Keratinocyte (primary cell): ENCODE results near the gene TAF10. TPM values are rescaled to one million over a fixed set of nuclear protein-coding genes. Genes with fewer than 3 reads are reported as not detected.

Experiments
- DNase-seq: peaks from one replicate; pipeline ENCODE4 v3.0.0-alpha.2; 2011; ENCODE audit warnings: low read depth, missing footprints, low spot score
- FAIRE-seq: peaks from 2 replicates; lab custom pipeline; 2011; peaks lifted over from hg19 to GRCh38; lab: Jason Lieb, UNC
- H2AFZ ChIP-seq: 2 replicates; pipeline ENCODE4 v1.6.0; 2012; ENCODE audit warnings: low read length, control low read depth, inconsistent platforms; ENCODE audit not compliant: control insufficient read depth
- H3K27ac ChIP-seq: 2 replicates; pipeline ENCODE4 v1.5.1; 2011; ENCODE audit warnings: low read length; ENCODE audit not compliant: control insufficient read depth, insufficient read depth
- H3K27me3 ChIP-seq: 3 replicates; pipeline ENCODE4 v1.6.0; 2011; ENCODE audit warnings: low read length; ENCODE audit not compliant: control insufficient read depth, insufficient read depth; ENCODE audit errors: extremely low read depth
- H3K36me3 ChIP-seq, 2 experiments: 2 replicates in 1 of 2; 3 replicates in 1 of 2; pipeline ENCODE4 v1.5.1; 2011; ENCODE audit warnings: low read length in 2 of 2, mild to moderate bottlenecking in 1 of 2; ENCODE audit not compliant: control insufficient read depth in 2 of 2, insufficient read depth in 2 of 2; ENCODE audit errors: extremely low read depth in 1 of 2
- H3K4me1 ChIP-seq: 3 replicates; pipeline ENCODE4 v1.5.1; 2011; ENCODE audit warnings: low read length; ENCODE audit not compliant: control insufficient read depth, insufficient read depth; ENCODE audit errors: extremely low read depth
- H3K4me2 ChIP-seq: 3 replicates; pipeline ENCODE4 v1.6.0; 2011; ENCODE audit warnings: low read depth, low read length; ENCODE audit not compliant: control insufficient read depth, insufficient read depth; ENCODE audit errors: extremely low read depth
- H3K4me3 ChIP-seq, 3 experiments: fragments of 200-600 bp in 1 of 3; sonication (generic) in 1 of 3; 2 replicates in 2 of 3; 3 replicates in 1 of 3; pipeline ENCODE4 v1.5.1; 2011 to 2016; ENCODE audit warnings: low read length in 3 of 3, mild to moderate bottlenecking in 3 of 3, control low read depth in 2 of 3, inconsistent platforms in 1 of 3, low read depth in 1 of 3, mixed read lengths in 1 of 3, mixed run types in 1 of 3, moderate library complexity in 1 of 3; ENCODE audit not compliant: control insufficient read depth in 2 of 3, insufficient read depth in 2 of 3; ENCODE audit errors: extremely low read depth in 1 of 3
- H3K79me2 ChIP-seq: 2 replicates; pipeline ENCODE4 v1.6.0; 2012; ENCODE audit warnings: low read length; ENCODE audit not compliant: control insufficient read depth, insufficient read depth
- H3K9ac ChIP-seq: 3 replicates; pipeline ENCODE4 v1.6.0; 2011; ENCODE audit warnings: low read length; ENCODE audit not compliant: control insufficient read depth, insufficient read depth; ENCODE audit errors: extremely low read depth
- H3K9me1 ChIP-seq: 3 replicates; pipeline ENCODE4 v1.6.0; 2011; ENCODE audit warnings: low read length; ENCODE audit not compliant: control insufficient read depth, insufficient read depth; ENCODE audit errors: extremely low read depth
- H3K9me3 ChIP-seq: 2 replicates; pipeline ENCODE4 v1.5.1; 2012; ENCODE audit warnings: low read depth, low read length; ENCODE audit not compliant: control insufficient read depth
- H4K20me1 ChIP-seq: 3 replicates; pipeline ENCODE4 v1.6.0; 2011; ENCODE audit warnings: low read length; ENCODE audit not compliant: control insufficient read depth, insufficient read depth; ENCODE audit errors: extremely low read depth
- EZH2 ChIP-seq: IDR thresholded peaks from one replicate; pipeline ENCODE4 v1.6.1; 2012; ENCODE audit warnings: inconsistent platforms, mild to moderate bottlenecking, low read length, moderate library complexity
- dilution Hi-C: fragments of 300-500 bp; cut with MboI; formaldehyde crosslinking; loops from one replicate; pipeline ENCODE4 v1.7.0; 2020; ENCODE audit warnings: low sequenced_read_pairs; ENCODE audit not compliant: extremely low pct_ligation_motif_present
- polyA plus RNA-seq, 5 experiments: library from polyadenylated mRNA; depleted of rRNA in 3 of 5; stranded (reverse) in 3 of 5; stranded (forward) in 1 of 5; unstranded in 1 of 5; fragments of >200 nt; gene quantifications; 1 replicate in 1 of 5; 2 replicates in 3 of 5; 3 replicates in 1 of 5; pipeline versions ENCODE4 v1.2.1 to v1.2.3, GENCODE V29; 2011 to 2012; ENCODE audit warnings: missing spikeins in 2 of 5, low read depth in 1 of 5, low replicate concordance in 1 of 5
- TF ChIP-seq, protein P1 (sequence below), 3 experiments: IDR thresholded peaks in 1 of 3; conservative IDR thresholded peaks in 1 of 3; optimal IDR thresholded peaks in 1 of 3; 2 replicates in 2 of 3; 3 replicates in 1 of 3; pipeline versions ENCODE3 to v1.5.1; 2011; ENCODE audit warnings: low read length in 3 of 3, mild to moderate bottlenecking in 3 of 3, moderate library complexity in 2 of 3, control low read depth in 1 of 3, inconsistent platforms in 1 of 3; ENCODE audit not compliant: insufficient read depth in 2 of 3; ENCODE audit errors: extremely low read depth in 1 of 3

TAF10 gene
- polyA plus RNA-seq, 1 donor (not counting 4 experiments of a cell fraction or from before 2014, with no cell fraction given): 165 TPM

DNA sequence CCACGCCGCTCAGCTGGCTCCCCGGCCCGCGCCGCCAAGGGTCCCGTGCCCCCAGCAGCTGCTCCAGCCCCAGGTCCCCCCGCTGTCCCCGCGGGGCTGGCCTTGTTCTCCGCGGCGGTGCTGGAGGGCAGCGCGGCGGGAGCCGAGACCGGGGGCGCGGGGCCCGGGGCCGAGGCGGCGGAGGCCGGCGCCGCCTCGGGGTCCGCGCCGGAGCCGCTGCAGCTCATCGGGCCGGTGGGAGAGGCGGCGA lies 128 bp downstream of the TAF10 start:
- no peak for TF ChIP-seq EZH2
- TF ChIP-seq, protein P1, sequence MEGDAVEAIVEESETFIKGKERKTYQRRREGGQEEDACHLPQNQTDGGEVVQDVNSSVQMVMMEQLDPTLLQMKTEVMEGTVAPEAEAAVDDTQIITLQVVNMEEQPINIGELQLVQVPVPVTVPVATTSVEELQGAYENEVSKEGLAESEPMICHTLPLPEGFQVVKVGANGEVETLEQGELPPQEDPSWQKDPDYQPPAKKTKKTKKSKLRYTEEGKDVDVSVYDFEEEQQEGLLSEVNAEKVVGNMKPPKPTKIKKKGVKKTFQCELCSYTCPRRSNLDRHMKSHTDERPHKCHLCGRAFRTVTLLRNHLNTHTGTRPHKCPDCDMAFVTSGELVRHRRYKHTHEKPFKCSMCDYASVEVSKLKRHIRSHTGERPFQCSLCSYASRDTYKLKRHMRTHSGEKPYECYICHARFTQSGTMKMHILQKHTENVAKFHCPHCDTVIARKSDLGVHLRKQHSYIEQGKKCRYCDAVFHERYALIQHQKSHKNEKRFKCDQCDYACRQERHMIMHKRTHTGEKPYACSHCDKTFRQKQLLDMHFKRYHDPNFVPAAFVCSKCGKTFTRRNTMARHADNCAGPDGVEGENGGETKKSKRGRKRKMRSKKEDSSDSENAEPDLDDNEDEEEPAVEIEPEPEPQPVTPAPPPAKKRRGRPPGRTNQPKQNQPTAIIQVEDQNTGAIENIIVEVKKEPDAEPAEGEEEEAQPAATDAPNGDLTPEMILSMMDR (optimal IDR thresholded peaks at IDR 0.05 in 1 of 3, IDR thresholded peaks at IDR 0.05 in 1 of 3, conservative IDR thresholded peaks at IDR 0.05 in 1 of 3; ENCODE audit: extremely low read depth in 1 of 3, insufficient read depth in 2 of 3, low read length in 3 of 3): no peak
- peaks cover 29% of the 10 kb centered on the region for H3K79me2 ChIP-seq

DNA sequence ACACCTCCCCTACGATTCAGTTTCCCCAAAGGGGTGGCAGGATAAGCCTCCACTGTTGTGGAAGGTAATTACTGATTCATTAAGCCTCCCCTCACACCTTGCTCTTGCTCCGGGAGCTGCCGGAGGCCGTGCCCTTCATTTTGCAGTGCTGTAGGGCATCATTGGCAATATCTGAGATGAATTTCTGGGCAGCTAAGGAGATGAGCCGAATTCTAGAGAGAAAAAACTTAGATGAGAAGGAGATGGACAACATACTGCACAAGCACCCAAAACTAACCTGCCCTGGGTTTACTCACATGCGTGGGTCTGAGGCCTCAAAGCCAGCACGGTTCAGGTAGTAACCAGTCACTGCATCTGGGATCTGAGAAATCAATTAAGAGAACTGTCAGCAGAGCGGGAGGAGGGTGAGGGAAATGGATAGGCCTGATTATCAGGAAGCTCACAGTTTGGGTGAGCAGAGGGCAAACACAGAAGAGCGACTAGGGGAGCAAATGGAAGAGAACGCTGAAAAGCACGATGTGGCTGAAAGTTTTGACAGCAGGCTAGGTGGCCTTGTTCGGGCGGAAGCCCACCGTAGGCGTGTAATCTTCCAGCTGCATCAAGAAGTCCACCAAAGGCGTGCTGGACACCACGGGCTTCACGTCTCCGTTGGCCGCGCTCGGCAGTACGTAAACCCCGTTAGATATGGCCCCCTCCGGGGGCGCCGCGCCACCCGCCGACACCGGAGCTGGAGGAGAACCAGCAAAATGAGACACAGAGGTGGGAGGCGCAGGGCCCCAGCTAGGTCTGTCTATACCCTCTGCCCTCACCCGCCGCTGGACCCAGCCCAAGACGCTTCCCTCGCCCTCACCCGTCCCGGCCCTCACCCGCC lies 689 bp downstream of the TAF10 start:
- Histone ChIP-seq H3K4me2 (peak overlapping the region; percentile 81), H3K79me2 (peaks cover 34% of the 10 kb centered on the region), H3K27ac (peak overlapping the region; percentile 56), H2AFZ (no peak overlapping the region), H3K4me3 (peak overlapping the region; percentile 70 to 83 (median 73)), H3K4me1 (peaks cover 28% of the 10 kb centered on the region), H3K9me1 (no peaks in the 10 kb centered on the region), H3K36me3 (peaks cover 42 to 54% of the 10 kb centered on the region in 2 experiments), H4K20me1 (no peaks in the 10 kb centered on the region), H3K27me3 (no peaks in the 10 kb centered on the region), H3K9me3 (no peaks in the 10 kb centered on the region), H3K9ac (peak overlapping the region; percentile 84)
- FAIRE-seq (no peak), DNase-seq (no peak)
- dilution Hi-C loops: no loop called here
- TF ChIP-seq, protein P1 (optimal IDR thresholded peaks at IDR 0.05 in 1 of 3, IDR thresholded peaks at IDR 0.05 in 1 of 3, conservative IDR thresholded peaks at IDR 0.05 in 1 of 3; ENCODE audit: extremely low read depth in 1 of 3, insufficient read depth in 2 of 3, low read length in 3 of 3): no peak
- no peak for TF ChIP-seq EZH2

More for the DNA sequence above, 128 bp downstream of the TAF10 start:
- Histone ChIP-seq H3K9ac (peak overlapping the region; percentile 84), H3K27ac (peak overlapping the region; percentile 86), H3K9me3 (no peaks in the 10 kb centered on the region), H2AFZ (no peak overlapping the region), H3K36me3 (peaks cover 47 to 59% of the 10 kb centered on the region in 2 experiments), H3K4me3 (peak overlapping the region; percentile 70 to 83 (median 73)), H4K20me1 (no peaks in the 10 kb centered on the region), H3K27me3 (no peaks in the 10 kb centered on the region), H3K4me2 (peak overlapping the region; percentile 81), H3K9me1 (no peaks in the 10 kb centered on the region), H3K4me1 (peaks cover 22% of the 10 kb centered on the region)
- FAIRE-seq (no peak), DNase-seq (no peak)
- dilution Hi-C loops: no loop called here
